GM23248 (cell line): ENCODE measurements around the gene ZNF212. TPM values are rescaled to one million over a fixed set of nuclear protein-coding genes. Genes with fewer than 3 reads are reported as not detected.

ENCODE experiments used
- DNase-seq: peaks from one replicate; pipeline ENCODE4 v3.0.0-alpha.2; 2015
- H2AFZ ChIP-seq: fragments of 200-600 bp; sonication (generic); 2 replicates; pipeline ENCODE4 v1.6.1; 2016; ENCODE audit warnings: antibody characterized with exemption
- H3F3A ChIP-seq: fragments of 200-600 bp; sonication (generic); 2 replicates; pipeline ENCODE4 v1.6.1; 2016; ENCODE audit warnings: mild to moderate bottlenecking, antibody characterized with exemption, mixed run types; ENCODE audit not compliant: insufficient read depth
- H3K27ac ChIP-seq: fragments of 200-600 bp; sonication (generic); 2 replicates; pipeline ENCODE4 v1.5.1; 2016; ENCODE audit warnings: mild to moderate bottlenecking
- H3K27me3 ChIP-seq: fragments of 200-600 bp; sonication (generic); replicated peaks from 2 replicates; pipeline ENCODE4 v1.6.1; 2016; ENCODE audit warnings: mild to moderate bottlenecking; ENCODE audit not compliant: insufficient read depth
- H3K36me3 ChIP-seq: fragments of 200-600 bp; sonication (generic); 2 replicates; pipeline ENCODE4 v1.6.1; 2016; ENCODE audit warnings: low read depth, mild to moderate bottlenecking
- H3K4me1 ChIP-seq: fragments of 200-600 bp; sonication (generic); 2 replicates; pipeline ENCODE4 v1.6.1; 2016; ENCODE audit warnings: mild to moderate bottlenecking; ENCODE audit not compliant: insufficient read depth
- H3K4me2 ChIP-seq: fragments of 200-600 bp; sonication (generic); one replicate; pipeline ENCODE4 v1.6.1; 2016; ENCODE audit warnings: mild to moderate bottlenecking; ENCODE audit not compliant: unreplicated experiment
- H3K4me3 ChIP-seq: fragments of 200-600 bp; sonication (generic); 2 replicates; pipeline ENCODE4 v1.5.1; 2016; ENCODE audit warnings: mild to moderate bottlenecking
- H3K79me2 ChIP-seq: fragments of 200-600 bp; sonication (generic); 2 replicates; pipeline ENCODE4 v1.6.1; 2016; ENCODE audit warnings: mild to moderate bottlenecking; ENCODE audit not compliant: insufficient read depth
- H3K9ac ChIP-seq: fragments of 200-600 bp; sonication (generic); 2 replicates; pipeline ENCODE4 v1.6.1; 2016; ENCODE audit warnings: mild to moderate bottlenecking
- H3K9me2 ChIP-seq: fragments of 200-600 bp; sonication (generic); 2 replicates; pipeline ENCODE4 v1.6.1; 2016; ENCODE audit warnings: mixed run types, mild to moderate bottlenecking, moderate library complexity; ENCODE audit not compliant: insufficient read depth
- H3K9me3 ChIP-seq: fragments of 200-600 bp; sonication (generic); one replicate; pipeline ENCODE4 v1.6.1; 2017; ENCODE audit warnings: low read depth
- H4K20me1 ChIP-seq: fragments of 200-600 bp; sonication (generic); 2 replicates; pipeline ENCODE4 v1.6.0; 2016; ENCODE audit not compliant: insufficient read depth
- EZH2 ChIP-seq: fragments of 200-600 bp; sonication (generic); IDR thresholded peaks from 2 replicates; pipeline ENCODE4 v1.6.1; 2018; ENCODE audit warnings: antibody characterized with exemption, mild to moderate bottlenecking; ENCODE audit not compliant: insufficient read depth, poor library complexity, severe bottlenecking
- EZH2phosphoT487 ChIP-seq: fragments of 200-600 bp; sonication (generic); IDR thresholded peaks from 2 replicates; pipeline ENCODE4 v1.6.1; 2018; ENCODE audit warnings: antibody characterized with exemption, moderate library complexity, mild to moderate bottlenecking, low read depth; ENCODE audit not compliant: insufficient read depth
- WGBS, 2 experiments: methylation state at CpG; one replicate each; pipeline ENCODE4 v1.1.6; 2015 to 2017; ENCODE audit warnings: low lambda C conversion rate in 2 of 2, low coverage in 1 of 2; ENCODE audit errors: missing lambda C conversion rate in 2 of 2; 5-methylcytosine and 5-hydroxymethylcytosine counted together
- in situ Hi-C: fragments of 300-500 bp; cut with MboI; formaldehyde crosslinking; loops from 2 replicates; pipeline ENCODE4 v1.15.0; 2020
- polyA plus RNA-seq: library from polyadenylated mRNA; unstranded; fragments of >200 nt; fragmentation: Nextera tagmentation; extraction: Ambion mirVana; gene quantifications from 2 replicates; pipeline ENCODE4 v1.2.1, GENCODE V29; 2016
- total RNA-seq: library from RNA; depleted of rRNA; stranded (reverse); fragments of >200 nt; shearing (Covaris generic); gene quantifications from 2 replicates; pipeline ENCODE4 v1.2.3, GENCODE V29; 2014; rRNA removed

Gene ZNF212
- total RNA-seq (4.1 and 9.4 TPM in 2 replicates), polyA plus RNA-seq (5.3 and 7.1 TPM in 2 replicates)

DNA sequence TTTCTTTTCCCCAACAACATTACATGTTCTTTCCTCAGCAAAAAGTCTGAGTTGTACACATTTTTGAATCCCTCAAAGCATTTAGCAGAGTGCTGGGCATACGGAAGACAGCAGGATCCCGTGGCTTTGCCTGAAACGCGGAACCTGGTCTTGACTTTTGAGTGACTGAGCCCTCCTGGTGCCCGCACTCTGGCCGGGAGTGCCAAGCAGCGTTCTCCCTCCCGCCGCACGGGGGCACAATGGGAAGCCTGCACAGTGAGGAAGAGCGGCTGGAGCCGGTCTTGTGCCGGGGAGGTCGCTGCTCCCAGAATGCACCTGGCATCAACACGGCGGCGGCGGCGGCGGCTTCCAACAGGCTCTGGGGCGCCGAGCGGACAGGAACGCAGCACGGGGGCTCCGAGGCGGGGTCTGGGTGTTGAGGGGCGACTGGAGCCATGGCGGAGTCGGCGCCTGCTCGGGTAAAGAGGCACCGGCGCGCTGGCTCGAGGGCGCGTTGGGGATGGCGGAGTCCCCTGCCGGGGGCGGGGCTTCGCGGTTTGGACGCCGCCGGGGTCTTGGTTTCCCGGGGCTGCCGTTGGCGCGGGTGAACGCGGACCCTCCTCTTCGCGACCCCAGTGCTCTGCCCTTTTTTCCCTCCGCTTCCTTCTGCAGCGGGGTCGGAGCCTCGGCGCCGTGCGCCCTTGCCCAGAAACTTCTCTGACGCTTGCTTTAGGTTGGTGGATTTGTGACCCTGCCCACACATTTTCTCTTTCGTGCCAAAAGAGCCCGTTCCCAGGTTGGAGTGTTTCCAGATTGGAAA is at the start of gene ZNF212:
ZNF212 (plus strand) TSS at position 307 of the 799 bp plus-strand sequence; CDS start at position 435, 128 bp downstream.
- Histone ChIP-seq H3K9me2 (no peaks in the 10 kb centered on the region), H3K27me3 (no peaks in the 10 kb centered on the region), H3K4me1 (peaks cover 16% of the 10 kb centered on the region), H3K9me3 (no peaks in the 10 kb centered on the region), H3K36me3 (no peaks in the 10 kb centered on the region), H3K4me3 (peak within 1 kb of the TSS; percentile 96), H3K79me2 (peaks cover 51% of the 10 kb centered on the region), H3K4me2 (peak within 1 kb of the TSS; percentile 98), H3F3A (peaks cover 3% of the 10 kb centered on the region), H2AFZ (peak within 1 kb of the TSS; percentile 85), H4K20me1 (no peaks in the 10 kb centered on the region), H3K9ac (peak within 1 kb of the TSS; percentile 95), H3K27ac (peak within 1 kb of the TSS; percentile 33)
- 1% methylated on average over 54 of the region's 64 CpGs for WGBS, 2 experiments
- no peak for TF ChIP-seq EZH2
- no peak for TF ChIP-seq EZH2phosphoT487
- peak; percentile 96 for DNase-seq
- in situ Hi-C loops: no loop called here

DNA sequence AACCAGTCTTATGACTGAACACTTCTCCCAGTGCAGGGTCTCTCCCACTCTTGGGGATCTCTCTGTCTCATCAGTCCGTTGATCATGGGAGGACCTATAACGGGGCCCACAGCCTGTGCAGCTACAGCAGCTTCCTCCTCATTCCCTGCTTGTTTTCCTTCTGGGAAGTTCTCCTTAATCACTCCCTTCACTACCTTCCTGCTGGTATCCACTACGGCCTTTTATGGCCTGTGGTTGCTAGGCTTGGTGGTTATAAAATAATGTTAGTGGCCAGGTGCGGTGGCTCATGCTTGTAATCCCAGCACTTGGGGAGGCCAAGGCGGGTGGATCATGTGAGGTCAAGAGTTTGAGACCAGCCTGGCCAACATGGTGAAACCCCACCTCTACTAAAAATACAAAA is 47.6 kb upstream of the ZNF212 start:
- Histone ChIP-seq H4K20me1 (no peaks in the 10 kb centered on the region), H3K27me3 (no peaks in the 10 kb centered on the region), H3K9ac (no peak overlapping the region), H3K4me1 (no peaks in the 10 kb centered on the region), H3K27ac (no peak overlapping the region), H3F3A (peaks cover 8% of the 10 kb centered on the region; the same call in 1 of the 2 replicates), H3K36me3 (no peaks in the 10 kb centered on the region), H3K79me2 (peaks cover 22% of the 10 kb centered on the region), H3K9me3 (no peaks in the 10 kb centered on the region), H3K4me2 (no peak overlapping the region), H3K4me3 (no peak overlapping the region), H3K9me2 (no peaks in the 10 kb centered on the region), H2AFZ (peak overlapping the region; percentile 72; the same call in 1 of the 2 replicates)
- in situ Hi-C loops: no loop called here
- TF ChIP-seq EZH2phosphoT487 (no peak), EZH2 (no peak)
- WGBS, 2 experiments: 77 to 78% methylated on average over 5 of the region's 5 CpGs
- no peak for DNase-seq

DNA sequence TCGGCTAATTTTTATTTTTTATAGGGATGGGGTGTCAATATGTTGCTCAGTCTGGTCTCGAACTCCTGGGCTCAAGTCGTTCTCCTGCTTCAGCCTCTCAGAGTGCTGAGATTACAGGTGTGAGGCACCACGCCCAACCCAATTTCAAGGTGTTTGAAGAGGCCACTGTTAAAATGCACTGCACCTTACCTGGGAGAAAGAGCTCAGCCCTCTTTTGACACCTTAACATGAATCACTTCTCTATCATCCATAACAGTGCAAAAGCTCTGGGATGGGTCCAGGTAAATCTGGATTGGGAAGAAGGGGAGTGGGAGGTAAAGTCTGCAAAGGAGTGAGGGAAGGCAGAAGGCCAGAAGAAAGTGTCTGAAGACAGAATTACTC is 44.7 kb upstream of the ZNF212 start:
- DNase-seq: no peak
- TF ChIP-seq EZH2: no peak
- no peak for TF ChIP-seq EZH2phosphoT487
- H3K4me3 ChIP-seq: peak overlapping the region; percentile 93
- H3F3A ChIP-seq: peaks cover 4% of the 10 kb centered on the region; the same call in 1 of the 2 replicates
- 93 to 98% methylated on average over 4 of the region's 4 CpGs for WGBS, 2 experiments
- H3K9me3 ChIP-seq: no peaks in the 10 kb centered on the region
- no peaks in the 10 kb centered on the region for H4K20me1 ChIP-seq
- peak overlapping the region; percentile 86 for H3K4me2 ChIP-seq
- peaks cover 51% of the 10 kb centered on the region for H3K79me2 ChIP-seq
- in situ Hi-C loops: no loop called here
- no peaks in the 10 kb centered on the region for H3K9me2 ChIP-seq
- H3K4me1 ChIP-seq: peaks cover 7% of the 10 kb centered on the region
- H3K9ac ChIP-seq: peak overlapping the region; percentile 88
- peak overlapping the region; percentile 78; the same call in 1 of the 2 replicates for H3K27ac ChIP-seq
- H3K36me3 ChIP-seq: peaks cover 11% of the 10 kb centered on the region
- peak overlapping the region; percentile 91 for H2AFZ ChIP-seq
- H3K27me3 ChIP-seq: no peaks in the 10 kb centered on the region

DNA sequence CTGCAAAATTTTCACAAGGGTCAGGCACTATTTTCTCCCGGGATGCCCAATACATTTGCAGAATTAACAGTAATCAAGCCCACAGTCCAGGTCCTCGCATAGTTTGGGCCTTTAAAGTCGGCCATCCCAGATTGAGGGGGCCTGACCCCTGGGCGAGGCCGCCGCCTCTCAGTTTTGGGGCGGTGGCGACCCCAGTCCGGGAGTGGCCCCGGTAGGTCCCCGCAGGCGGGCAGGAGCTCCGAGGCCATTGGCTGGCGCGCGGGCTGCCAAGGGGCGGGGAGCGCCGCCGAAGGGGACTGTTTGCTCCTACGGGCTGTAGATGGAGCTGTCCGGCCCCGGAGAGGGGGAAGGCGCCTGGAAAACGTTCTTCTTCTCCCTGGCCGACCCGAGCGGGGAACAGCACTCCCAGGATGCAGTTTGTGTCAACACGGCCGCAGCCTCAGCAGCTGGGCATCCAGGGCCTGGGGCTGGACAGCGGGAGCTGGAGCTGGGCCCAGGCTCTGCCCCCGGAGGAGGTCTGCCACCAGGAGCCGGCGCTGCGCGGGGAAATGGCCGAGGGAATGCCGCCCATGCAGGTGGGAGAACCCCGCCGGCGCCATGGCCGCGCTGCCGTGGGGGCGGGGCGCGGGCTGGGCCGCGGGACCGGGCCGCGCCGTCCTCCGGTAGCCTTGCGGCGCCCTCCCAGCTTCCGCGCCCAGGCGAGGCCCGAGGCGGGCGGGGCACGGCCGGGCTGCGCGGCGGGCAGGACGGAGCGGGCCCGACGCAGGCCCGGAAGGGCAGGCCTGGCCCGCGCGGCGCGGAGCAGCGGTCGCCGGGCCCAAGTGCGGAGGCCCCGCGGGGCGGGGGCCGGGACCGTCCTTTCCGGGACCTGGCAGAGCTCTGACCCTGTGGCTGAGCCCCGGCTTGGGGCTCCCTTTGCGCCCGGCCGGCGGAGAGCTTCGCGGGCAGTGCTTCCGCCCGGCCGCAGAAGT is 44.0 kb upstream of the ZNF212 start, which contains the start of gene ZNF282:
ZNF282 (plus strand) TSS at position 367 of the 971 bp plus-strand sequence; CDS start at position 411, 44 bp downstream.
- H3K27me3 ChIP-seq: no peaks in the 10 kb centered on the region
- peaks cover 58% of the 10 kb centered on the region for H3K79me2 ChIP-seq
- peaks cover 16% of the 10 kb centered on the region for H3K36me3 ChIP-seq
- peak within 1 kb of the TSS; percentile 93 for H3K4me3 ChIP-seq
- H3K27ac ChIP-seq: peak within 1 kb of the TSS; percentile 78
- H3K4me1 ChIP-seq: peaks cover 11% of the 10 kb centered on the region
- H4K20me1 ChIP-seq: no peaks in the 10 kb centered on the region
- 1 to 2% methylated on average over 43 to 70 of the region's 97 CpGs for WGBS, 2 experiments
- peaks cover 7% of the 10 kb centered on the region; the same call in 1 of the 2 replicates for H3F3A ChIP-seq
- H2AFZ ChIP-seq: peak within 1 kb of the TSS; percentile 91
- H3K9me3 ChIP-seq: no peaks in the 10 kb centered on the region
- peak within 1 kb of the TSS; percentile 95 for H3K4me2 ChIP-seq
- no peak for TF ChIP-seq EZH2
- TF ChIP-seq EZH2phosphoT487: no peak
- no peaks in the 10 kb centered on the region for H3K9me2 ChIP-seq
- peak within 1 kb of the TSS; percentile 88 for H3K9ac ChIP-seq
- in situ Hi-C loops: no loop called here
- peak; percentile 96 for DNase-seq
